ENCODE data around the gene NOD2. TPM values are rescaled to one million over a fixed set of nuclear protein-coding genes. Genes with fewer than 3 reads are reported as not detected.

The NOD2 gene
- total RNA-seq, 1 donor from 2014 or later, result not detected

- Histone ChIP-seq H3K9me3 (ENCODE audit: insufficient read depth, low read depth, low read length) (no peaks in the 10 kb centered on the region), H3K4me2 (ENCODE audit: low read length) (no peak overlapping the region), H3K27ac (ENCODE audit: low read depth, low read length) (no peak overlapping the region), H4K20me1 (ENCODE audit: insufficient read depth, low read length) (no peaks in the 10 kb centered on the region), H2AFZ (ENCODE audit: low read depth, low read length) (no peak overlapping the region), H3K9ac (ENCODE audit: low read length) (no peak overlapping the region), H3K79me2 (ENCODE audit: insufficient read depth, low read length) (no peaks in the 10 kb centered on the region), H3K27me3 (ENCODE audit: insufficient read depth, low read length) (no peaks in the 10 kb centered on the region), H3K4me1 (ENCODE audit: insufficient read depth, low read length) (no peaks in the 10 kb centered on the region), H3K4me3 (ENCODE audit: insufficient read depth, low read depth, low read length) (no peak overlapping the region), H3K36me3 (ENCODE audit: insufficient read depth, low read length) (no peaks in the 10 kb centered on the region)
- no peak overlapping the region for H3K27ac Mint-ChIP-seq (ENCODE audit: unreplicated experiment)
- H3K27me3 Mint-ChIP-seq (ENCODE audit: low read depth, unreplicated experiment), result peaks cover 12% of the 10 kb centered on the region
- H3K4me3 Mint-ChIP-seq (ENCODE audit: unreplicated experiment), result no peak overlapping the region
- no peaks in the 10 kb centered on the region for H3K36me3 Mint-ChIP-seq (ENCODE audit: low read depth, unreplicated experiment)
- DNase-seq (ENCODE audit: low read depth), result no peak
- H3K4me1 Mint-ChIP-seq (ENCODE audit: low read depth, unreplicated experiment), result peaks cover 1% of the 10 kb centered on the region
- no peaks in the 10 kb centered on the region for H3K9me3 Mint-ChIP-seq (ENCODE audit: unreplicated experiment)
- no peak for TF ChIP-seq CTCF (IDR thresholded peaks at IDR 0.05; ENCODE audit: insufficient read depth, low read depth, low read length)
- no peak for FAIRE-seq
Measured at GRCh38 chr16:50712560-50712898, 19.1 kb downstream of the NOD2 start.

GRCh38 chr16:50712956-50713355 is 19.6 kb downstream of the NOD2 start:
- Histone ChIP-seq H3K27ac (ENCODE audit: low read depth, low read length) (no peak overlapping the region), H3K4me2 (ENCODE audit: low read length) (no peak overlapping the region), H3K27me3 (ENCODE audit: insufficient read depth, low read length) (no peaks in the 10 kb centered on the region), H3K4me1 (ENCODE audit: insufficient read depth, low read length) (no peaks in the 10 kb centered on the region), H3K9ac (ENCODE audit: low read length) (no peak overlapping the region), H4K20me1 (ENCODE audit: insufficient read depth, low read length) (no peaks in the 10 kb centered on the region), H3K9me3 (ENCODE audit: insufficient read depth, low read depth, low read length) (no peaks in the 10 kb centered on the region), H3K79me2 (ENCODE audit: insufficient read depth, low read length) (no peaks in the 10 kb centered on the region), H3K4me3 (ENCODE audit: insufficient read depth, low read depth, low read length) (no peak overlapping the region), H3K36me3 (ENCODE audit: insufficient read depth, low read length) (no peaks in the 10 kb centered on the region), H2AFZ (ENCODE audit: low read depth, low read length) (no peak overlapping the region)
- Mint-ChIP-seq H3K27ac (ENCODE audit: unreplicated experiment) (no peak overlapping the region), H3K9me3 (ENCODE audit: unreplicated experiment) (no peaks in the 10 kb centered on the region), H3K4me1 (ENCODE audit: low read depth, unreplicated experiment) (peaks cover 1% of the 10 kb centered on the region), H3K4me3 (ENCODE audit: unreplicated experiment) (no peak overlapping the region), H3K27me3 (ENCODE audit: low read depth, unreplicated experiment) (peaks cover 8% of the 10 kb centered on the region), H3K36me3 (ENCODE audit: low read depth, unreplicated experiment) (no peaks in the 10 kb centered on the region)
- DNase-seq (ENCODE audit: low read depth) (no peak), FAIRE-seq (no peak)
- TF ChIP-seq CTCF (IDR thresholded peaks at IDR 0.05; ENCODE audit: insufficient read depth, low read depth, low read length) (no peak), EZH2 (IDR thresholded peaks at IDR 0.05; ENCODE audit: insufficient read depth, low read length) (no peak)

DNA sequence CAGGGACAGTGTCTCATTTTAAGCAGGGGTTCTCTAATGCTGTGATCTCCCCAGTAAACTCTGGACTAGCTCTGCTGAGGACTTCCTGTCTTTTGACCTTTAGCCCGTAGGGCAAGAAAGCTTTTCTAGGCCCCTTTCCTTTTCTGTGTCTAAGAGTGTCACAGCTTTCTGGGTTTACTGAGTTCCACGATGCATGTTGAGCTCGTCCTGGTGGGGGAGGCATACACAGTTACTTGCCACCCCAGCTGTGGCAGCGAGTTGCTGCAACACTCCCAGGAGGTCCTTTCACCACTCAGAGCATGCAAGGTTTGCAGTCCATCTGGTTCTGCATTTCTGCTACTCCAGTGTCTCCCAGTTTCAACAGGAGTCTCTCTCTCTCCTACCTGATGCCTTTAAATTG is 23.7 kb downstream of the NOD2 start:
- H3K27me3 Mint-ChIP-seq (ENCODE audit: low read depth, unreplicated experiment), result peaks cover 6% of the 10 kb centered on the region
- no peak for FAIRE-seq
- Histone ChIP-seq H3K27me3 (ENCODE audit: insufficient read depth, low read length) (no peaks in the 10 kb centered on the region), H4K20me1 (ENCODE audit: insufficient read depth, low read length) (no peaks in the 10 kb centered on the region), H2AFZ (ENCODE audit: low read depth, low read length) (no peak overlapping the region), H3K4me2 (ENCODE audit: low read length) (no peak overlapping the region), H3K9me3 (ENCODE audit: insufficient read depth, low read depth, low read length) (no peaks in the 10 kb centered on the region), H3K4me1 (ENCODE audit: insufficient read depth, low read length) (no peaks in the 10 kb centered on the region), H3K27ac (ENCODE audit: low read depth, low read length) (no peak overlapping the region), H3K4me3 (ENCODE audit: insufficient read depth, low read depth, low read length) (no peak overlapping the region), H3K36me3 (ENCODE audit: insufficient read depth, low read length) (no peaks in the 10 kb centered on the region), H3K79me2 (ENCODE audit: insufficient read depth, low read length) (no peaks in the 10 kb centered on the region), H3K9ac (ENCODE audit: low read length) (no peak overlapping the region)
- H3K36me3 Mint-ChIP-seq (ENCODE audit: low read depth, unreplicated experiment), result no peaks in the 10 kb centered on the region
- TF ChIP-seq EZH2 (IDR thresholded peaks at IDR 0.05; ENCODE audit: insufficient read depth, low read length) (no peak), CTCF (IDR thresholded peaks at IDR 0.05; ENCODE audit: insufficient read depth, low read depth, low read length) (no peak)
- no peaks in the 10 kb centered on the region for H3K4me1 Mint-ChIP-seq (ENCODE audit: low read depth, unreplicated experiment)
- no peak overlapping the region for H3K4me3 Mint-ChIP-seq (ENCODE audit: unreplicated experiment)
- DNase-seq (ENCODE audit: low read depth), result no peak
- H3K9me3 Mint-ChIP-seq (ENCODE audit: unreplicated experiment), result no peaks in the 10 kb centered on the region
- H3K27ac Mint-ChIP-seq (ENCODE audit: unreplicated experiment), result no peak overlapping the region

All from astrocyte (in vitro differentiated cells and primary cell).